Naive B cell (primary cell): ENCODE data around the gene C4orf33. TPM values are rescaled to one million over a fixed set of nuclear protein-coding genes. Genes with fewer than 3 reads are reported as not detected.
A peak's percentile ranks its signal among the peaks of the same experiment; 100 is the strongest.
"Not testable (repeated sequence)": the region's sequence is repeated elsewhere in the genome, so short reads cannot be mapped to it uniquely, and the experiment has no call there.

Experiments
- ATAC-seq, 2 donors: fragments of 150-1000 bp; cut with Tn5 transposase; 2 replicates each; pipeline ENCODE4 v1.10.0; 2021; ENCODE audit warnings: low read depth in 2 of 2, mild to moderate bottlenecking in 2 of 2, moderate library complexity in 2 of 2
- DNase-seq: peaks from one replicate; pipeline ENCODE4 v3.0.0; 2022
- H3K27ac Mint-ChIP-seq, 6 donors: one replicate each; pipeline ENCODE4 v1.8.0; 2020 to 2022; ENCODE audit warnings: mild to moderate bottlenecking in 6 of 6, mixed read lengths in 6 of 6, moderate library complexity in 5 of 6, inconsistent platforms in 2 of 6
- H3K27me3 Mint-ChIP-seq, 3 donors: one replicate each; pipeline ENCODE4 v1.8.0; 2021 to 2022; ENCODE audit warnings: mixed read lengths in 3 of 3, mild to moderate bottlenecking in 1 of 3
- H3K36me3 Mint-ChIP-seq, 2 donors: one replicate each; pipeline ENCODE4 v1.8.0; 2020 to 2022; ENCODE audit warnings: mixed read lengths in 2 of 2, inconsistent platforms in 1 of 2, mild to moderate bottlenecking in 1 of 2
- H3K4me1 Mint-ChIP-seq, 3 donors: one replicate each; pipeline ENCODE4 v1.8.0; 2020 to 2022; ENCODE audit warnings: mixed read lengths in 3 of 3, inconsistent platforms in 1 of 3, mild to moderate bottlenecking in 1 of 3, moderate library complexity in 1 of 3
- H3K4me3 Mint-ChIP-seq, 8 donors: one replicate each; pipeline ENCODE4 v1.8.0; 2020 to 2022; ENCODE audit warnings: mild to moderate bottlenecking in 8 of 8, mixed read lengths in 8 of 8, moderate library complexity in 8 of 8, inconsistent platforms in 2 of 8
- H3K9me3 Mint-ChIP-seq, 7 donors: one replicate each; pipeline ENCODE4 v1.8.0; 2020 to 2022; ENCODE audit warnings: mixed read lengths in 7 of 7, mild to moderate bottlenecking in 5 of 7, inconsistent platforms in 2 of 7, moderate library complexity in 1 of 7
- polyA plus RNA-seq, 6 donors: library from polyadenylated mRNA; unstranded; fragments of 300-500 nt; fragmentation: Illumina TruSeq; gene quantifications; one replicate each; pipeline ENCODE4 v1.2.3, GENCODE V29; 2021; ENCODE audit warnings: low read depth in 6 of 6

C4orf33 gene, protein sequence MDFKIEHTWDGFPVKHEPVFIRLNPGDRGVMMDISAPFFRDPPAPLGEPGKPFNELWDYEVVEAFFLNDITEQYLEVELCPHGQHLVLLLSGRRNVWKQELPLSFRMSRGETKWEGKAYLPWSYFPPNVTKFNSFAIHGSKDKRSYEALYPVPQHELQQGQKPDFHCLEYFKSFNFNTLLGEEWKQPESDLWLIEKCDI
- 10 to 100 TPM in 2 of 6 donors, 1 to 10 TPM in 4; 6.1 to 15.8 (median 9.7) TPM for polyA plus RNA-seq

DNA sequence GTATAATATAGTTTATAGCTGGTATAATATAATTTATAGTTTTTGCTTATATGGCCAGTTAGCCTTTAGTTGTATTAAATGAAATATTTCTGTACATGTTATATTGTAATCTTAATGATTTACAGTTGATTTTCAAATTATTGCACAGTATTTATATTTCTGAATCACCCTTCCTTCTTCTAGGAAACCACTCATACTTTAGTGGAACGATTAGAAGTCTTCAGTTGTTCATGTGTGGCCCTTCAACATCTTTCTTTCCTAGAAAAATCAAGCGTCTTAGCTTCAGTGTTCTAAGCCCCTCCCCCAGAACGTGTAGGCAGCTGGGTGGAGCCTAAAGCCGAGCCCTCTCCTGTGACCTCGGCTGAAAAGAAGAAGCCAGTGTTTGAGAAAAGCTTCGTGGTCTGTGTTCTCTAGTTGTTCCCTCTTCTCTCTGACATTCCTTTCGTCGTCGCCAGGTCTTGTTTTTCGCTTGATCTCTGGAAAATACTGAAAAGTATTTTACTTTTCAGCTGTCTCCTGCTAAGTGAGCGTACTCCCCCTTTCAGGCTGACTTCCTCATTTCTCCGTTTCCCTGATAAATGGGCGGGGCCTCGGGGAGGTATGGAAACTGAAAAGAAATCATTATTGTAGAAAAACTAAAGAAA, at the start of gene C4orf33:
Gene C4orf33 (plus strand): TSS at position 342 of the 644 bp plus-strand sequence. CDS start 6,459 bp downstream, outside the sequence.
- Mint-ChIP-seq H3K36me3 (no peaks in the 10 kb centered on the region), H3K4me1 (peaks cover 15 to 28% (median 19%) of the 10 kb centered on the region in 3 donors), H3K4me3 (peak within 1 kb of the TSS; percentile 81 to 100 (median 97)), H3K27me3 (no peaks in the 10 kb centered on the region), H3K27ac (peak within 1 kb of the TSS in 5 of 6 donors; percentile 98 to 100 (median 99)), H3K9me3 (no peaks in the 10 kb centered on the region)
- ATAC-seq (peak; percentile 34 to 43), DNase-seq (peak; percentile 78)

DNA sequence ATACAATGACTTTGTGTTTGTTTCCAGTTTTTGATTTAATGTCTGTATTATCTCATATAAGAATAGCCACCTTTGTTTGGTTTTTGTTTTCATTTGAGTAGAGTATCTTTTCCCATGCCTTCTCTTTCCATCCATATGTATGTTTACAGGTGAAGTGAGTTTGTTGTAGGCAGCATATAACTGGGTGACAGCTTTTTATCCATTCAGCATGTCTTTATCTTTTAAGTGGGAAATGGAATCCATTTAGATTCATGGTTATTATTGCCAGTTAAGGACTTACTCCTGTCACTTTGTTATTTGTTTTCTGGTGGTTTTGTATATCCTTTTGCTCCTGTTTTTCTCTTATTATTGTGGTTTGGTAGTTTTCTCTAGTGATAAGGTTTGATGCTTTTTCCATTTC, 36.9 kb upstream of the C4orf33 start:
- DNase-seq (no peak), ATAC-seq (no peak)
- H3K36me3 Mint-ChIP-seq, result peaks cover 50 to 76% of the 10 kb centered on the region in 2 donors
- no peak overlapping the region for H3K27ac Mint-ChIP-seq
- H3K4me3 Mint-ChIP-seq, result no peak overlapping the region
- H3K4me1 Mint-ChIP-seq, result no peaks in the 10 kb centered on the region
- no peaks in the 10 kb centered on the region for H3K27me3 Mint-ChIP-seq
- peaks cover 18 to 90% (median 85%) of the 10 kb centered on the region in 7 donors for H3K9me3 Mint-ChIP-seq

DNA sequence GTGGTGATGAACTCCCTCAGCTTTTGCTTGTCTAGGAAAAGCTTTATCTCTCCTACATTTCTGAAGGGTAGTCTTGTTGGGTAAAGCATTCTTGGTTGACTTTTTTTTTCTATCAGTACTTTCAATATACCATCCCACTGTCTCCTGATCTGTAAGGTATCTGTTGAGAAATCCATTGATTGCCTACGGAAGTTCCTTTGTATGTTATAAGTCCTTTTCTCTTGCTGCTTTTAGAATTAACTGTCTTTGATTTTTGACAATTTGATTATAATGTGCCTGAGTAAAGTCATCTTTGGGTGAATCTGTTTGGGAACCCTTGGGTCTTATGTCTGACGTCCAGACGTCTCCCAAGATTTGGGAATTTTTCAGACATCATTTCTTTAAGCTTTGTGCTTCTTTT, 33.4 kb upstream of the C4orf33 start:
- Mint-ChIP-seq H3K27me3 (no peaks in the 10 kb centered on the region), H3K36me3 (peaks cover 41 to 67% of the 10 kb centered on the region in 2 donors), H3K9me3 (peaks cover 7 to 72% (median 63%) of the 10 kb centered on the region in 7 donors), H3K27ac (no peak overlapping the region), H3K4me1 (no peaks in the 10 kb centered on the region), H3K4me3 (no peak overlapping the region)
- DNase-seq, result no peak
- no peak for ATAC-seq

DNA sequence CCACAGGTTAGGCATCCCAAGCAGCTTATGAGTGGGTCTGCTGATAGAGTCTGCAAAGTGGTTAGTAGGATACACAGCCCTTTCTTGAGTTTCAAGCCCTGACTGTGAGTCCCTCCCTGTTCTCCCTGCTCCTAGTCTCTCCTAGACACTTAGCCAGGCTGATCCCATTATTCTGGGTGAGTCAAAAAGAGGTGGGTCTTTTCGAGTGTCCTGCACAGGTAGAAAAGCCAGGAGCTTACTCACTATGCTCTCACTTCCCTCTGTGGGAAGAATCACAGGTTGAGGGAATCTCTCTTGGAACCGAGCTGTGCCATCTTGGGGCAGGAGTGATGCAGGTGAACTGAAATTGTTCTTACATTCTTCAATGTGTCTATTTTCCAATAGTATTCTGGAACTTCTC, 32.3 kb upstream of the C4orf33 start:
- peaks cover 36 to 64% of the 10 kb centered on the region in 2 donors for H3K36me3 Mint-ChIP-seq
- H3K4me1 Mint-ChIP-seq, result no peaks in the 10 kb centered on the region
- peaks cover 12 to 73% (median 62%) of the 10 kb centered on the region in 7 donors for H3K9me3 Mint-ChIP-seq
- no peak overlapping the region for H3K4me3 Mint-ChIP-seq
- no peaks in the 10 kb centered on the region for H3K27me3 Mint-ChIP-seq
- no peak for ATAC-seq
- no peak for DNase-seq
- no peak overlapping the region for H3K27ac Mint-ChIP-seq

DNA sequence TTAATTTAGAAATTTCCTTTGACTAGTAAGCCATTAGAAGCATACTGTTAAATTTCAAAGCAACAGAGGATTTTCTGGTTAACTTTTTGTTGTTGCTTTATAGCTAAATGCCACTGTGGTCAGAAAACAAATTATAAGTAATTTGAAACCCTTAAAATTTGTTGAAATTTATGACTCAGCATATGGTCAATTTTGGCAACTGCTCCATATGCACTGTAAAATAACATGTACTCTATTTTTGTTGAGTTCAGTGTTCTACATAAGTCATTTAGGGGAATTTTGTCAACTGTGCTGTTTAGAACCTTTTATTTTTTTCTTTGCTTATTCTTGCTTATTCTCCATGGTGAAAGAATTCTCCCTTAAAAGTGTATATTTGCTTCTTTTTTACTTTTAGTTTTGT, 31.2 kb upstream of the C4orf33 start:
- no peak for DNase-seq
- Mint-ChIP-seq H3K27ac (no peak overlapping the region), H3K9me3 (peaks cover 5 to 74% (median 57%) of the 10 kb centered on the region in 7 donors), H3K4me3 (no peak overlapping the region), H3K4me1 (peaks cover 2 to 6% (median 5%) of the 10 kb centered on the region in 3 donors), H3K36me3 (peaks cover 30 to 60% of the 10 kb centered on the region in 2 donors), H3K27me3 (no peaks in the 10 kb centered on the region)
- ATAC-seq, result no peak

DNA sequence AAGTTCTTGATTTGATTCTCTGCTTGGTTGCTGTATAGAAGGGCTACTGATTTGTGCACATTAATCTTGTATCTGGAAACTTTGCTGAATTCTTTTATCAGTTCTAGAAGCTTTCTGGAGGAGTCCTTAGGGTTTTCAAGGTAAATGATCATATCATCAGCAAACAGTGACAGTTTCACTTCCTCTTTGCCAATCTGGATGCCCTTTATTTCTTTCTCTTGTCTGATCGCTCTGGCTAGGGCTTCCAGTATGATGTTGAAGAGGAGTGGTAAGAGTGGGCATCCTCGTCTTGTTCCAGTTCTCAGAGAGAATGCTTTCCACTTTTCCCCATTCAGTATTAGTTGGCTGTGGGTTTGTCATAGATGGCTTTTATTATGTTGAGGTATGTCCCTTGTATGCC, 26.4 kb upstream of the C4orf33 start:
- not testable (repeated sequence) for H3K27me3 Mint-ChIP-seq

DNA sequence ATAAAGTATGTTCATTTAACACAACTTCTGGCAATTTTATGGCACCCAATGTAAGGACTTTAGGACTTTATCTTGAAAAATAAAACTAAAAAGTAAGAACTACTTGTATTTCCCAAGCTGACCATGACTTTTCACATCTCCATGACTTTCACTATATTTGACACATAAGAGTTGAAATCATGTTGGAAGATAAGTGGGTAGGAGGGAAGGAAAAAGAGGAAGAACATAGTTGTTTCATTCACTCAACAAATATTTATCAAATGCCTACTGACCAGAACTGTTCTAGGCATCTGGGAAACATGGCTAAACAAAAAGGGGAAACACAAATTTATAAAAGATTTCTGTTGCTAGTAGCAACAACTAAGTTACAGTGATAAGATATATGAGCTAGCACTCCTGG, 18.6 kb upstream of the C4orf33 start:
- no peaks in the 10 kb centered on the region for H3K27me3 Mint-ChIP-seq
- peaks cover 65 to 69% of the 10 kb centered on the region in 2 donors for H3K36me3 Mint-ChIP-seq
- peaks cover 6 to 13% (median 12%) of the 10 kb centered on the region in 3 donors for H3K4me1 Mint-ChIP-seq
- DNase-seq (no peak), ATAC-seq (no peak)
- no peak overlapping the region for H3K27ac Mint-ChIP-seq
- H3K4me3 Mint-ChIP-seq, result no peak overlapping the region
- H3K9me3 Mint-ChIP-seq, result peaks cover 6 to 22% (median 20%) of the 10 kb centered on the region in 7 donors

More for the DNA sequence above, 26.4 kb upstream of the C4orf33 start:
- peaks cover 24 to 55% of the 10 kb centered on the region in 2 donors for H3K36me3 Mint-ChIP-seq
- peaks cover 14 to 57% (median 28%) of the 10 kb centered on the region in 7 donors for H3K9me3 Mint-ChIP-seq
- peaks cover 2 to 18% (median 15%) of the 10 kb centered on the region in 3 donors for H3K4me1 Mint-ChIP-seq
- H3K27ac Mint-ChIP-seq, result peak overlapping the region in 1 of 6 donors; percentile 57
- ATAC-seq, H3K4me3 Mint-ChIP-seq: not testable (repeated sequence)
- peak; percentile 25 for DNase-seq

DNA sequence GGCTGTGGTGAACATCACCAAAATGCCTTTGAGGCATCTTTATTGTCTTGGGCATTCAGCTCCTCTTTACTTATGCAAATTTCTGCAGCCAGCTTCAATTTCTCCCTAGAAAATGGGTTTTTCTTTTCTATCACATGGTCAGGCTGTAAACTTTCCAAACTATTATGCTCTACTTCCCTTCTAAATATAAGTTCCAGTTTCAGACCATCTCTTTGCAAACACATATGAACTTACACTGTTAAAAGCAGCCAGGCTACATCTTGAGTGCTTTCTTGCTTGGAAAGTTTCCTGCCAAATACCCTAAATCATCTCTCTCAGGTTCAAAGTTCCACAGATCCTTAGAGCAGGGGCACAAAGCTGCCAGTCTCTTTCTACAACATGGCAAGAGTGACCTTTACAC, 15.8 kb upstream of the C4orf33 start:
- Mint-ChIP-seq H3K9me3 (peaks cover 1 to 22% (median 16%) of the 10 kb centered on the region in 7 donors), H3K27me3 (no peaks in the 10 kb centered on the region), H3K36me3 (peaks cover 45 to 50% of the 10 kb centered on the region in 2 donors), H3K4me3 (no peak overlapping the region), H3K27ac (no peak overlapping the region), H3K4me1 (peaks cover 9 to 20% (median 16%) of the 10 kb centered on the region in 3 donors)
- DNase-seq, result no peak
- ATAC-seq, result no peak

DNA sequence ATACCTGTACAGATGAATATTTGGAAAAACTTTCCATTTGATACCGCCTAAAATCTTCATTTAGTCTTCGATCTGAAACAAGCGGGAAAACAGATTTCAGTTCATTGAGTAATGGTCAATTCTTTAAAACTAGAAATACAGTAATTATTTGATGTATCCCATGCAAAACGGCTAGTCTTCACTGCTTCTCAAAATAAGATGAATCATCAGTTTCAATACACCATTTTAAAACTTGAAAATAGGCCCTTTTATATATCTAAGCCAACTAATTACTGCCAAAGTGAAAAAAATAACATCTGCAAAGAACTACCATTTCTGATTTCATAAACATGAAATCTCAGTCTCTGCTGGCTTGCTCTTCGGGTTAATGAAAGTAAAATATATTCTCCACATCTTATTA, 13.7 kb upstream of the C4orf33 start:
- Mint-ChIP-seq H3K4me1 (peaks cover 10 to 23% (median 22%) of the 10 kb centered on the region in 3 donors), H3K4me3 (no peak overlapping the region), H3K27ac (no peak overlapping the region), H3K9me3 (peaks cover 1 to 26% (median 10%) of the 10 kb centered on the region in 7 donors), H3K27me3 (no peaks in the 10 kb centered on the region), H3K36me3 (peaks cover 31 to 37% of the 10 kb centered on the region in 2 donors)
- ATAC-seq (no peak), DNase-seq (no peak)

DNA sequence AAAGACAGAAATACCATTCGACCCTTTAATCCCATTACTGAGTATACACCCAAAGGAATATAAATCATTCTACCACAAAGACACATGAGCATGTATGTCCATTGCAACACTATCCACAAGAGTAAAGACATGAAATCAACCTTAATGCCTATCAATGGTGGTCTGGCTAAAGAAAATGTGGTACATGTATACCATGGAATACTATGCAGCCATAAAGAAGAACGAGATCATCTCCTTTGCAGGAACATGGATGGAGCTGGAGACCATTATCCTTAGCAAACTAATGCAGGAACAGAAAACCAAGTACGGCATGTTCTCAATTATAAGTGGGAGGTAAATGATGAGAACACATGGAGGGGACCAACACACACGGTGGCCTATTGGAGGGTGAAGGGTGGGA, 10.5 kb upstream of the C4orf33 start:
- Mint-ChIP-seq H3K36me3 (peaks cover 12 to 17% of the 10 kb centered on the region in 2 donors), H3K27me3 (no peaks in the 10 kb centered on the region), H3K9me3 (peaks cover 1 to 20% (median 6%) of the 10 kb centered on the region in 7 donors), H3K4me3 (no peak overlapping the region), H3K4me1 (peaks cover 14 to 28% (median 16%) of the 10 kb centered on the region in 3 donors), H3K27ac (no peak overlapping the region)
- no peak for DNase-seq
- ATAC-seq, result no peak

DNA sequence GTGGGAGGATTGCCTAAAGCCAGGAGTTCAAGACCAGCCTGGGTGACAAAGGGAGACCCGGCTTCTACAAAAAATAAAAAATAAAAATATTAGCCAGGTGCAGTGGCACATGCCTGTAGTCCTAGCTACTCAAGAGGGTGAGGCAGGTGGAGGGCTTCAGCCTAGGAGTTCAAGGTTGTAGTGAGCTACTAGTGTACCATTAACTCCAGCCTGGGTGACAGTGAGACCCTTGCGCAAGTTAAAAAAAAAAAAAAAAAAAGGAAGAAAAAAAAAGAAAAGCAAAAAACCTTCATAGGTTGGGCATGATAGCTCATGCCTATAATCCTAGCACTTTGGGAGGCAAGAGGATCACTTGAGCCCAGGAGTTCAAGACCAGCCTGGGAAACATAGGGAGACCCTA, 8.4 kb upstream of the C4orf33 start:
- H3K36me3 Mint-ChIP-seq, result peaks cover 0 to 1% of the 10 kb centered on the region in 2 donors
- H3K4me3 Mint-ChIP-seq, result no peak overlapping the region
- H3K27me3 Mint-ChIP-seq, result no peaks in the 10 kb centered on the region
- peaks cover 8 to 28% (median 15%) of the 10 kb centered on the region in 3 donors for H3K4me1 Mint-ChIP-seq
- no peak for DNase-seq
- ATAC-seq, result no peak
- peak overlapping the region in 1 of 6 donors; percentile 45 for H3K27ac Mint-ChIP-seq
- peaks cover 0 to 10% (median 0%) of the 10 kb centered on the region in 7 donors for H3K9me3 Mint-ChIP-seq

DNA sequence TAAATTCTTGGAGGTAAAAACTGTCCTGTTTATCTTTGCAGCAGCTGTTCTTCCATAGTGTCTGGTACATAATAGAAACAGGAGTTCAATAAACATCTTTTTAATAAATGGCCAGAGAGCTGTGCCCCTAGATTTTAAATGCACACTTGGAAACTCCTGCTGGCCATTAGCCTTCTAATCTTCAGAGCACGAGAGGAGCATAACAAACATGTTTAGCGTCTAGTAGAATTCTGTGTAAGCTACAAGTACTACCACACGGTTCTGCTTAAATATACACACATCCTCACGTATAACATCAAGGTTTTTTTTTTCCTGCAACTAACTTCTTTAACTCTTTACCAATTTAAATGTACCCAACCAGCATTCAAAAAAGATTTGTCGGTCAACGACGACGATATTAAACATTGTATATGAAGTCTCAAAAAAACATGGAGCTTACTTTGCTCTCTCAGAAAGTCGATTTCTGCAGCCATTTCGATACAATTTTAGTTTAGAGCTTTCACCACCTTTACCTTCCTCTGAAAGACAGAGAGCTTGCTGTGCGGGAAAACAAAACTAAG, 3.2 kb upstream of the C4orf33 start:
- DNase-seq (no peak), ATAC-seq (no peak)
- Mint-ChIP-seq H3K4me3 (no peak overlapping the region), H3K9me3 (no peaks in the 10 kb centered on the region), H3K27me3 (no peaks in the 10 kb centered on the region), H3K4me1 (peaks cover 22 to 30% (median 28%) of the 10 kb centered on the region in 3 donors), H3K27ac (no peak overlapping the region), H3K36me3 (no peaks in the 10 kb centered on the region)

DNA sequence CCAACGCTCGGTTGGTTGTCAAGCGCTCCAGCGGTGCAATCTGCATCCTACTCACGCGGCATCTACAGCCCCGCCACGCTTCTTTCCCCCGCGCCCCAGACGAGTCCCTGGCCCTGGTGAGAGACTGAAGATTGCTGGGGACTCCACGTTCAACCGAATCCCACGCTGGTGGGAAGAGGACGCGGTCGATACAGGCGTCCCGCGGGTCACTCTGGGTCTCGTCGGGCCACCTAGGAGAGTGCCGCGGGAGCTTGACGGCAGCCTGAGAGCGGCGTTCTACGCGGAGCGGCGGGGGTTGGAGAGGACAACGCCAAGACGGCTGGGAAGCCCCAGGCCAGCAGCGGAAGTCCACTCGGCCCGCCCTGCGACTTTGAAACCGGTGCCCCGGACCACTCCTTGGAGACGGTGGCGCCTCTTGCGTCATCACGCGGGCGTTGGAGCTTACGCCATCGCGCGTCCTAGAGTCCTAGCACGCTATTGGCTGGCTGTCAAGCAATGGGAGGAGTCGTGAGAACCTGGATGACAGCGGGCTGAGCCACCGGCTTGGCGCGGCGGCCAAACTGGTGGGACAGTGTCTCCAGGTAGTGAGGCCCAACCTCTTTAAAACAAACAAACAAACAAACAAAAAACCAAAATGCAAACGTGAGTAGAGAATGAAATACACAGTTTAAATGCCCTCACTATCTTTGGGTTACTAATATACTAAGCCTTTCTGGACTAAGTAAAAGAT, 2.6 kb upstream of the C4orf33 start, which contains the start of gene SCLT1:
Gene SCLT1 (minus strand): TSS at position 349 of the 730 bp plus-strand sequence. CDS start 436 bp downstream, outside the sequence.
- no peaks in the 10 kb centered on the region for H3K9me3 Mint-ChIP-seq
- H3K27me3 Mint-ChIP-seq, result no peaks in the 10 kb centered on the region
- H3K4me3 Mint-ChIP-seq, result peak within 1 kb of the TSS in 2 of 8 donors; percentile 24 to 45
- no peak within 1 kb of the TSS for H3K27ac Mint-ChIP-seq
- H3K4me1 Mint-ChIP-seq, result peaks cover 24 to 31% (median 28%) of the 10 kb centered on the region in 3 donors
- H3K36me3 Mint-ChIP-seq, result no peaks in the 10 kb centered on the region
- DNase-seq (peak; percentile 96), ATAC-seq (peak; percentile 88 to 91)
